ENCODE results near the gene RORC. TPM values are rescaled to one million over a fixed set of nuclear protein-coding genes. Genes with fewer than 3 reads are reported as not detected.
"Not testable (repeated sequence)": the region's sequence is repeated elsewhere in the genome, so short reads cannot be mapped to it uniquely, and the experiment has no call there.

Gene RORC
- polyA plus RNA-seq, 1 experiment: not detected

GRCh38 chr1:151859891-151860293 is 28.3 kb upstream of the RORC start:
- ChIA-PET POLR2A (no interaction called here), CTCF (no interaction called here)
- Histone ChIP-seq H3K27me3 (ENCODE audit: control insufficient read depth, insufficient read depth, low read length) (peaks cover 36% of the 10 kb centered on the region), H3K4me3 (ENCODE audit: low read depth, low read length) (no peak overlapping the region), H3K9me3 (ENCODE audit: control insufficient read depth, insufficient read depth, low read length) (no peaks in the 10 kb centered on the region), H3K27ac (ENCODE audit: low read depth, low read length) (no peak overlapping the region)
- DNase-seq (ENCODE audit: low read depth, low spot score): no peak
- no peak for TF ChIP-seq CTCF (IDR thresholded peaks at IDR 0.05; ENCODE audit: low read depth, low read length)

- TF ChIP-seq CTCF (IDR thresholded peaks at IDR 0.05; ENCODE audit: low read depth, low read length): 0 out of 2 replicates have a peak, but pooled peaks have one; percentile 2
- DNase-seq (ENCODE audit: low read depth, low spot score): no peak
- H3K9me3 ChIP-seq (ENCODE audit: control insufficient read depth, insufficient read depth, low read length): no peaks in the 10 kb centered on the region
- CTCF ChIA-PET: interaction anchor here (1.1 to 1.3 kb wide), 2 partner anchors 11 to 13 kb away, joined by 4 read pairs; no protein-coding TSS in a partner anchor
- POLR2A ChIA-PET: no interaction called here
- no peak overlapping the region for H3K4me3 ChIP-seq (ENCODE audit: low read depth, low read length)
- H3K27me3 ChIP-seq (ENCODE audit: control insufficient read depth, insufficient read depth, low read length): peaks cover 33% of the 10 kb centered on the region
- no peak overlapping the region for H3K27ac ChIP-seq (ENCODE audit: low read depth, low read length)
These were observed 27.5 kb upstream of the RORC start for GRCh38 chr1:151858886-151859665.

GRCh38 chr1:151858030-151858746 is 26.6 kb upstream of the RORC start:
- CTCF ChIA-PET: interaction anchor here (1.1 to 1.3 kb wide), 2 partner anchors 10 to 12 kb away, joined by 4 read pairs; no protein-coding TSS in a partner anchor
- H3K4me3 ChIP-seq (ENCODE audit: low read depth, low read length): no peak overlapping the region
- POLR2A ChIA-PET: interaction anchor here (0.7 kb wide), 1 partner anchor 30 kb away, joined by 3 read pairs; no protein-coding TSS in a partner anchor
- DNase-seq (ENCODE audit: low read depth, low spot score): no peak
- H3K27ac ChIP-seq (ENCODE audit: low read depth, low read length): no peak overlapping the region
- TF ChIP-seq CTCF (IDR thresholded peaks at IDR 0.05; ENCODE audit: low read depth, low read length): no peak
- H3K9me3 ChIP-seq (ENCODE audit: control insufficient read depth, insufficient read depth, low read length): no peaks in the 10 kb centered on the region
- H3K27me3 ChIP-seq (ENCODE audit: control insufficient read depth, insufficient read depth, low read length): peaks cover 33% of the 10 kb centered on the region

GRCh38 chr1:151855933-151856332 is 24.3 kb upstream of the RORC start:
- ChIA-PET CTCF (no interaction called here), POLR2A (no interaction called here)
- TF ChIP-seq CTCF (IDR thresholded peaks at IDR 0.05; ENCODE audit: low read depth, low read length): no peak
- peaks cover 44% of the 10 kb centered on the region for H3K27me3 ChIP-seq (ENCODE audit: control insufficient read depth, insufficient read depth, low read length)
- no peak for DNase-seq (ENCODE audit: low read depth, low spot score)
- no peaks in the 10 kb centered on the region for H3K9me3 ChIP-seq (ENCODE audit: control insufficient read depth, insufficient read depth, low read length)
- H3K27ac ChIP-seq (ENCODE audit: low read depth, low read length): no peak overlapping the region
- H3K4me3 ChIP-seq (ENCODE audit: low read depth, low read length): no peak overlapping the region

- H3K9me3 ChIP-seq (ENCODE audit: control insufficient read depth, insufficient read depth, low read length); H3K4me3 ChIP-seq (ENCODE audit: low read depth, low read length); H3K27ac ChIP-seq (ENCODE audit: low read depth, low read length); CTCF ChIA-PET; POLR2A ChIA-PET; DNase-seq (ENCODE audit: low read depth, low spot score): not testable (repeated sequence)
- H3K27me3 ChIP-seq (ENCODE audit: control insufficient read depth, insufficient read depth, low read length): peaks cover 44% of the 10 kb centered on the region
These were observed 23.9 kb upstream of the RORC start for GRCh38 chr1:151855516-151855915.
